HG02943 (cell line): ENCODE results near the gene HDGFL2.

Source experiments
- ATAC-seq: cut with Tn5 transposase; IDR thresholded peaks from one replicate; pipeline ENCODE4 v1.9.1; 2021; ENCODE audit warnings: mild to moderate bottlenecking, low read depth, moderate library complexity; ENCODE audit not compliant: unreplicated experiment

Gene HDGFL2

GRCh38 chr19:4548238-4548584 lies 76.1 kb downstream of the HDGFL2 start:
- no peak for ATAC-seq

GRCh38 chr19:4550018-4550417 lies 77.9 kb downstream of the HDGFL2 start:
- ATAC-seq = no peak

- no peak for ATAC-seq
These were observed 78.5 kb downstream of the HDGFL2 start for GRCh38 chr19:4550479-4551050.
